ENCODE data around the gene SPECC1.

The SPECC1 gene

DNA sequence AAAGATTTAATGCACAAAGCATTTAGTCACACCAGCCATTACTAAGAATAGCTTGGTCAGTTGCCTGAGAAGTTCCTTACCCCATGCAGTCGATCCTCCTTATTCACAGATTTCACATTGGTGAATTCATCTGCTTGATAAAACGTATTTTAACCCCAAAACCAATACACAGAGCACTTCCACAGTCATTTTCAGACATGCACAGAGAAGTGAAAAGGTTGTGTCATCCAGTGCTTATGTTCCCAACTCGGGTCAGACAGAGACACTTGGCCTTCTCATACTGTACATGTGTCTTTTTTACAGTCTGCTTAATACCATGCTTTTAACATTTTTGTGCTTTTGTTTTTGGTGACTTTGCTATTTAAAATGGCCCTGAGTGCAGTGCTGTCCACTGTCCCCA lies 219.7 kb downstream of the SPECC1 start:
- TF ChIP-seq MYC (IDR thresholded peaks at IDR 0.05; ENCODE audit: low read depth, low read length): no peak
- TF ChIP-seq POLR2A (IDR thresholded peaks at IDR 0.05; ENCODE audit: extremely low read depth, insufficient read length): no peak
- TF ChIP-seq MAX (IDR thresholded peaks at IDR 0.05; ENCODE audit: low read depth, low read length): no peak
- TF ChIP-seq, protein P1, sequence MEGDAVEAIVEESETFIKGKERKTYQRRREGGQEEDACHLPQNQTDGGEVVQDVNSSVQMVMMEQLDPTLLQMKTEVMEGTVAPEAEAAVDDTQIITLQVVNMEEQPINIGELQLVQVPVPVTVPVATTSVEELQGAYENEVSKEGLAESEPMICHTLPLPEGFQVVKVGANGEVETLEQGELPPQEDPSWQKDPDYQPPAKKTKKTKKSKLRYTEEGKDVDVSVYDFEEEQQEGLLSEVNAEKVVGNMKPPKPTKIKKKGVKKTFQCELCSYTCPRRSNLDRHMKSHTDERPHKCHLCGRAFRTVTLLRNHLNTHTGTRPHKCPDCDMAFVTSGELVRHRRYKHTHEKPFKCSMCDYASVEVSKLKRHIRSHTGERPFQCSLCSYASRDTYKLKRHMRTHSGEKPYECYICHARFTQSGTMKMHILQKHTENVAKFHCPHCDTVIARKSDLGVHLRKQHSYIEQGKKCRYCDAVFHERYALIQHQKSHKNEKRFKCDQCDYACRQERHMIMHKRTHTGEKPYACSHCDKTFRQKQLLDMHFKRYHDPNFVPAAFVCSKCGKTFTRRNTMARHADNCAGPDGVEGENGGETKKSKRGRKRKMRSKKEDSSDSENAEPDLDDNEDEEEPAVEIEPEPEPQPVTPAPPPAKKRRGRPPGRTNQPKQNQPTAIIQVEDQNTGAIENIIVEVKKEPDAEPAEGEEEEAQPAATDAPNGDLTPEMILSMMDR (IDR thresholded peaks at IDR 0.05; ENCODE audit: low read depth, low read length): no peak
- H3K4me3 ChIP-seq (ENCODE audit: low read depth, low read length): no peak overlapping the region
- DNase-seq (ENCODE audit: low read depth): no peak

DNA sequence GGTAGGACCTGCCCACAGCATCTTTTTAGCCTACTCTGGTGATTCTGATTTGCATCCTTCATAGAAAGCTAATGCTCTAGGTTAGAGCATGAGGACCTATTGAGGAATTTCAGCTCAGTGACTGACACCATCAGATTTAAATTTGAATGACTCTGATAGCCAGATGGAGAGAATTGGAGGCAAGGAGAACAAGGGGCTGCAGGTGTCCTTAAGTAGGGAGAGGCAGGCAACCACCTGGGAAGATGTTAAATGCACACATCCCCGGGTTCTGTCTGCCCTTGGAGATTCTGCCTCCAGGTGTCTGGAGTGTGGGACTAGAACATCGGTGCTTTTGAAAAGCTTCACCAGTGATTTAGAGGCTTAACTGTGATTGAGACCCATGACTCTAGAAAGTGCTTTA lies 221.8 kb downstream of the SPECC1 start:
- H3K4me3 ChIP-seq (ENCODE audit: low read depth, low read length): no peak overlapping the region
- TF ChIP-seq POLR2A (IDR thresholded peaks at IDR 0.05; ENCODE audit: extremely low read depth, insufficient read length): no peak
- TF ChIP-seq, protein P1 (IDR thresholded peaks at IDR 0.05; ENCODE audit: low read depth, low read length): no peak
- TF ChIP-seq MYC (IDR thresholded peaks at IDR 0.05; ENCODE audit: low read depth, low read length): no peak
- no peak for TF ChIP-seq MAX (IDR thresholded peaks at IDR 0.05; ENCODE audit: low read depth, low read length)
- no peak for DNase-seq (ENCODE audit: low read depth)

DNA sequence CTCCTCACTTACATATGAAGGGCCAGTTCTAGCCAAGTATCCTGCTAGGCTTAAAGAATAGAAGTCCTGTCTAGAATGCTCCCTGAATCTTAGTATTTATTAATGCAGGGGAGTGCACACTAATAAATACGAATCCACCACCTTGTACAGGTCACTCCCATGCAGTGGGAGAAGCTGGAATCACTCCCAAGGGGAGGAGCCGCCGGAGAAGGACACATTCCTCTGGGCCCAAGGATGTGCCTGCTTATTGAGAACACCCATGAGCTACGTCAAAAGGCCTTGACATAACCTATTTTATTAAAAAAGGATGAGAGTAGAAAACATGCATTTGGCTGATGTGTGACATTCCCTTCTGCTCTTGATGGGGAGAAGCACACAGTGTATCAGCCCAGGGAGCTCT lies 223.5 kb downstream of the SPECC1 start:
- no peak overlapping the region for H3K4me3 ChIP-seq (ENCODE audit: low read depth, low read length)

DNA sequence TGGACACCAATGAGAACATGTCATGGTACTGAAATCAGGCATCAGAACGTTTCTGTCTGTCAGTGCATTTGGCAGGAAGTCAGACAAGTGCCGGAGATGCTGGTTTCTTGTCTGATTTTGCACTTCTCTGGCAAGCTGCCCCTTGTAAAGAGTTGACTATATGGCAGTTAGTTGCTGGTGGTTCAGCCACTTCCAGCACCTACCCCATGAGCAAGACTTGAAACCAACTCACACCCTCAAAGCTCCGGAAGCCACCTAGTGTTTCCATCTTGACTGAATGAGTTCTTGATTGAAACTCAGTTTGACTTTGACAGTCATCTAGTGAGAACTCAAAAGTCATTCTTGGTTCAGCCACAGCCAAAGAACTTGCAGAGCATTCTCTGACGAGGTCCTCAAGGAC lies 225.1 kb downstream of the SPECC1 start:
- no peak for DNase-seq (ENCODE audit: low read depth)
- TF ChIP-seq POLR2A (IDR thresholded peaks at IDR 0.05; ENCODE audit: extremely low read depth, insufficient read length) (no peak), MYC (IDR thresholded peaks at IDR 0.05; ENCODE audit: low read depth, low read length) (no peak), MAX (IDR thresholded peaks at IDR 0.05; ENCODE audit: low read depth, low read length) (no peak)
- TF ChIP-seq, protein P1 (IDR thresholded peaks at IDR 0.05; ENCODE audit: low read depth, low read length): no peak
- no peak overlapping the region for H3K4me3 ChIP-seq (ENCODE audit: low read depth, low read length)

More for the DNA sequence above, 223.5 kb downstream of the SPECC1 start:
- TF ChIP-seq MYC (IDR thresholded peaks at IDR 0.05; ENCODE audit: low read depth, low read length) (no peak), POLR2A (IDR thresholded peaks at IDR 0.05; ENCODE audit: extremely low read depth, insufficient read length) (no peak), MAX (IDR thresholded peaks at IDR 0.05; ENCODE audit: low read depth, low read length) (no peak)
- TF ChIP-seq, protein P1 (IDR thresholded peaks at IDR 0.05; ENCODE audit: low read depth, low read length): no peak
- DNase-seq (ENCODE audit: low read depth): no peak

DNA sequence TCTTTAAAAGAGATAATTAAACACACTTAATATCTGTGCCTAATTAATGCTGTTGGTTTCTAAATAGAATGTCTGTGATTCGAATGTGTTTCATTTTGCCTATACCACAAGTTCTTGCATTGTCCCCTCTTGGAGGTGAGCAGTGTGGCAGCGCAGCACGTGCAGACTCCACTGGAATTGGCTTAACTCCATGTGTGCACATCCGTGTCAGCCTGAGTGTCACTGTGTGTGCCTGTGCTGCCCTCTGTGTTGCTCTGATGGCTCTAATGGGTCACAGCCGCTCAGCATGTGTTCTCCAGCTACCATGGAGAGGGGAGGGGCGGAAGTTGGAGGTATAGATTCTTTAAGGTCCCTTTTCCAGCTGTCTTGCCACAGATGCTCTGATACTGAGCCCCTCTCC lies 226.6 kb downstream of the SPECC1 start:
- TF ChIP-seq POLR2A (IDR thresholded peaks at IDR 0.05; ENCODE audit: extremely low read depth, insufficient read length): no peak
- TF ChIP-seq, protein P1 (IDR thresholded peaks at IDR 0.05; ENCODE audit: low read depth, low read length): no peak
- TF ChIP-seq MAX (IDR thresholded peaks at IDR 0.05; ENCODE audit: low read depth, low read length): no peak
- TF ChIP-seq MYC (IDR thresholded peaks at IDR 0.05; ENCODE audit: low read depth, low read length): no peak
- H3K4me3 ChIP-seq (ENCODE audit: low read depth, low read length): no peak overlapping the region
- no peak for DNase-seq (ENCODE audit: low read depth)

Measured in NB4 (cell line).